AG04450 (cell line): Measurements from ENCODE around the gene VSTM2L. TPM values are rescaled to one million over a fixed set of nuclear protein-coding genes. Genes with fewer than 3 reads are reported as not detected.

Experiments used
- CTCF ChIA-PET: fragments of 300-600, 350-600 bp; formaldehyde crosslinking; extraction: SDS; loops from one replicate; lab custom pipeline; 2022; ENCODE audit warnings: antibody characterized with exemption, inconsistent platforms; lab: Charles Lee
- POLR2A ChIA-PET: fragments of 350-600 bp; formaldehyde crosslinking; extraction: SDS; loops from one replicate; lab custom pipeline; 2021; ENCODE audit warnings: antibody characterized with exemption, inconsistent platforms; lab: Yijun Ruan, JAX
- DNase-seq: peaks from one replicate; pipeline ENCODE4 v3.0.0-alpha.2; 2011; ENCODE audit warnings: low read depth, low spot score
- H3K27ac ChIP-seq: one replicate; pipeline ENCODE4 v1.5.1; 2012; ENCODE audit warnings: low read depth, low read length, control low read depth
- H3K27me3 ChIP-seq: one replicate; pipeline ENCODE4 v1.6.0; 2012; ENCODE audit warnings: low read length; ENCODE audit not compliant: control insufficient read depth, insufficient read depth
- H3K4me3 ChIP-seq: 2 replicates; pipeline ENCODE4 v1.5.1; 2011; ENCODE audit warnings: mild to moderate bottlenecking, low read depth, low read length, control low read depth
- H3K9me3 ChIP-seq: 2 replicates; pipeline ENCODE4 v1.5.1; 2012; ENCODE audit warnings: low read length; ENCODE audit not compliant: control insufficient read depth, insufficient read depth
- polyA plus RNA-seq: library from polyadenylated mRNA; depleted of rRNA; stranded (reverse); fragments of >200 nt; gene quantifications from 2 replicates; pipeline ENCODE4 v1.2.3, GENCODE V29; 2011
- TF ChIP-seq, protein P1 (sequence below): IDR thresholded peaks from 2 replicates; pipeline ENCODE4 v1.5.1; 2011; ENCODE audit warnings: low read depth, low read length, control low read depth, inconsistent platforms

The VSTM2L gene
- polyA plus RNA-seq, 1 experiment = 0.25 TPM

DNA sequence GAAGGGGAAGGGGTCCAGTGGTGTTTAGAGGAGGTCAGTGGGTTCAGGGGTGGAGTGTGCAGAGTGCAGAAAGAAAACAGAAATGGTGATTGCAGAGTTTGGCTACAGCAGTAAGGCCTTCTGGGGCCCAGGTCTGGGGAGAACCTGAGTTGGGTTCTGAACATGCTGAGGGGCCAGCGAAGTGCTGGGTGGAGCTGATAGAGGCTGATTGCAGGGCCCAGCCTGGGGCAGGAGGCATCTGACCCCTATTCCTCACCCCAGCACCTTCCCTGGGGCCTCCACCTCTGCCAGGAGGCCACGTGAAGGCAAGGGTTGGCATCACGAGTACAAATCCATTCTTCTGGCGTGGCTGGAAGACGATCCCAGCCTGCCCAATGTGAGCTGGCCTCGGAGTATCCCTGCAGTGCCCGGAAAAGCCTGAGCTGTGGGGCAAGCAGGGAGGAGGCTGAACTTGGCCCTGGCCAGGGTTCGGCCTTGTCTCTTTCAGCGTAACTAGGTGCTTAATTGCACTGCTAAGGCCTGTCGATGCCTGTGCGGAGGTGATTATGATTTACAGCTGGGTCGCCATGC is 35.3 kb downstream of the VSTM2L start:
- Histone ChIP-seq H3K27me3 (peaks cover 18% of the 10 kb centered on the region), H3K9me3 (no peaks in the 10 kb centered on the region; the same call in 1 of the 2 replicates), H3K27ac (no peak overlapping the region), H3K4me3 (no peak overlapping the region)
- ChIA-PET CTCF (interaction anchor here (0.5 kb wide), 1 partner anchor 54 kb away, joined by 4 read pairs; no protein-coding TSS in a partner anchor), POLR2A (no interaction called here)
- DNase-seq = no peak
- TF ChIP-seq, protein P1, sequence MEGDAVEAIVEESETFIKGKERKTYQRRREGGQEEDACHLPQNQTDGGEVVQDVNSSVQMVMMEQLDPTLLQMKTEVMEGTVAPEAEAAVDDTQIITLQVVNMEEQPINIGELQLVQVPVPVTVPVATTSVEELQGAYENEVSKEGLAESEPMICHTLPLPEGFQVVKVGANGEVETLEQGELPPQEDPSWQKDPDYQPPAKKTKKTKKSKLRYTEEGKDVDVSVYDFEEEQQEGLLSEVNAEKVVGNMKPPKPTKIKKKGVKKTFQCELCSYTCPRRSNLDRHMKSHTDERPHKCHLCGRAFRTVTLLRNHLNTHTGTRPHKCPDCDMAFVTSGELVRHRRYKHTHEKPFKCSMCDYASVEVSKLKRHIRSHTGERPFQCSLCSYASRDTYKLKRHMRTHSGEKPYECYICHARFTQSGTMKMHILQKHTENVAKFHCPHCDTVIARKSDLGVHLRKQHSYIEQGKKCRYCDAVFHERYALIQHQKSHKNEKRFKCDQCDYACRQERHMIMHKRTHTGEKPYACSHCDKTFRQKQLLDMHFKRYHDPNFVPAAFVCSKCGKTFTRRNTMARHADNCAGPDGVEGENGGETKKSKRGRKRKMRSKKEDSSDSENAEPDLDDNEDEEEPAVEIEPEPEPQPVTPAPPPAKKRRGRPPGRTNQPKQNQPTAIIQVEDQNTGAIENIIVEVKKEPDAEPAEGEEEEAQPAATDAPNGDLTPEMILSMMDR = no peak

DNA sequence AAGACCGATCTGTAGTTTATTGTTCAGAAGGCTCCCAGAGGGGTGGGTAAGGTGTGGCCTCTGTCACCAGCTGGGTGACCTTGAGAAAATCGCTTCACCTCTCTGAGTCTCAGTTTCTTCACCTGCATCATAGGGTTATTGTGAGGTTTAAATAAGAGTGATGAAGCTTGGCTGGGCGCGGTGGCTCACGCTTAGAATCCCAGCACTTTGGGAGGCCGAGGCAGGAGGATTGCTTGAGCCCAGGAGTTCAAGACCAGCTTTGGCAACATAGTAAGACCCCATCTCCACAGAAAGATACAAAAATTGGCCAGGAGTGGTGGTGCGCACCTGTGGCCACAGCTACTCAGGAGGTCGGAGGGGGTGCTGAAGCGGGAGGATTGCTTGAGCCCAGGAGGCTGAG is 36.0 kb downstream of the VSTM2L start:
- no peak for DNase-seq

DNA sequence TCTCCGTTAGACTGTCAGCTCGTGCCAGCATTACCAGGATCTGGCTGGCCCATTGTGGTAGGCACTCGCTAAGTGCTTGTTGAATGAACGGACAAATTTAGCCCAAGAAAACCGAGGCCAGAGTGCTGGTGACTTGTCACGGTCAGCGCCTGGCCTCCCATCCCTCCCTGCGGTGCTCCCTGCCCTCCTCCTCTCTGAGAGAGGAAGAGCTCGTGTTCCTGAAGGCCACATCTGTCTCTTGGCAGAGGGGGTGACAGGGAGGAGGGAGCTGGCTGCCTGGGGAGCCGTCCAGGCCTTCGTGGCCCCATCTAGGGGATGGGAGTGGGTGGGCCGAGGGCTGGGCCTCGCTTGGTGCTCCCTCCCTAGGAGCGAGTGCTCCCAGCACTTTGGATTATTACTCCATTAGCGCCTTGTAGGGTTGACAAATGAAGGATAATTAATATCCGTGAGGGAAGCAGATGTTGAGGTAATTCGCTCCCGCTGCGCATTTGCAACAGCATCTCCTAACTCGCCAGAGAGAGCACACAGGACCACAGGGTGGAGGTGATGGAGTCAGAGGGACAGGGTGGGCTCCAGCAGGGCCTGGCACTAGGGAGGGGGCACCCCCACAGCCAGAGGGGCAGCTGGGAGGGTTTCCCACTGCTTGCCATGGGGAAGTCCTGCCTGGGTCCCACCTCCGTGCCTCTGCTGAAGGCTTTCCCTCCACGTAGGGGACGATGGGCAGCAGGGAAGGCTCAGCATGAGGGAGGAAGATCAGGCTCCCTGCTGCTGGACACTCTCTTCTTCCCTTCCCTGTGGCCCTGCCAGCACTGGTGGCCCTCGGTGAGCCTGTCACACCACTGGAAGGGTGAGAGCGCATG is 37.0 kb downstream of the VSTM2L start:
- POLR2A ChIA-PET = interaction anchor here (0.5 kb wide), 1 partner anchor 11 kb away, joined by 4 read pairs; no protein-coding TSS in a partner anchor
- no peak for DNase-seq

More for the DNA sequence above, 36.0 kb downstream of the VSTM2L start:
- Histone ChIP-seq H3K27ac (no peak overlapping the region), H3K27me3 (peaks cover 18% of the 10 kb centered on the region), H3K4me3 (no peak overlapping the region), H3K9me3 (no peaks in the 10 kb centered on the region; the same call in 1 of the 2 replicates)
- CTCF ChIA-PET = no interaction called here
- TF ChIP-seq, protein P1 = no peak
- POLR2A ChIA-PET = no interaction called here

DNA sequence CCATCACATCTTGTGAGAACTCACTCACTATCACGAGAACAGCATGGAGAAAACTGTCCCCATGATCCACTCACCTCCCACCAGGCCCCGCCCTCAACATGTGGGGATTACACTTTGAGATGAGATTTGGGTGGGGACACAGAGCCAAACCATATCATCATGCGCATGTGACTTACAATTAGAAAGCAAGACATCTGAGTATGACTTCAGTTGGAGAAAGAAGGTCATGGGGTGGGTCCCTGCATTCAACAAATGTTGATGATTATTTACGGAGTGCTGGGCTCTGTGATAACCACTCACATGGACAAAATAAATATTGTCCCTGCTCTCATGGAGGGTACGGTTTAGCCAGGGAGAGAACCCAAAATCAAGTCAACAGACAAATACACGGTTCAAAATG is 37.9 kb downstream of the VSTM2L start:
- peaks cover 15% of the 10 kb centered on the region for H3K27me3 ChIP-seq
- no peaks in the 10 kb centered on the region; the same call in 1 of the 2 replicates for H3K9me3 ChIP-seq
- TF ChIP-seq, protein P1 = no peak
- DNase-seq = no peak
- H3K27ac ChIP-seq = no peak overlapping the region
- CTCF ChIA-PET = no interaction called here
- POLR2A ChIA-PET = no interaction called here
- no peak overlapping the region for H3K4me3 ChIP-seq

More for the DNA sequence above, 37.0 kb downstream of the VSTM2L start:
- CTCF ChIA-PET = no interaction called here
- H3K4me3 ChIP-seq = no peak overlapping the region
- H3K27me3 ChIP-seq = peaks cover 13% of the 10 kb centered on the region
- no peak overlapping the region for H3K27ac ChIP-seq
- H3K9me3 ChIP-seq = no peaks in the 10 kb centered on the region; the same call in 1 of the 2 replicates
- TF ChIP-seq, protein P1 = no peak

DNA sequence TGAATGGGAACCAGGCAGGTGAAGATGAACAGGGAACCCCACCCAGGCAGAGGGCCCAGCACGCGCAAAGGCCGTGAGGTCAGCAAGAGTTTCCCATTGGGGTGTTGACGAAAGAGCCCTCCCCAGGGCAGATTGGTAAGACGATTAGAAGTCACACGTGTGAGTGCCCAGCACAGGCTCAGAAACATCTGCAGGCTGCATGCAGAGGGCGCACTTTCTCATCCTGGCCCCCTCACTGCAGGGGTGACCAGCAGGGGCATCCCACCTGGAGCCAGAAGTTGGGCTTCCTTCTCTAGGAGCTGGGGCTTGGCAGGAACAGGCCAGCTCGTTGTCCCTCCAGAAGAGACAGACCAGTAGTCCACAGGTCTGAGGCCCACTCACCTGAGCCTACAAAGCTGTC is 38.4 kb downstream of the VSTM2L start:
- no peak for DNase-seq
- Histone ChIP-seq H3K27ac (no peak overlapping the region), H3K9me3 (no peaks in the 10 kb centered on the region; the same call in 1 of the 2 replicates), H3K27me3 (peaks cover 15% of the 10 kb centered on the region), H3K4me3 (no peak overlapping the region)
- ChIA-PET POLR2A (no interaction called here), CTCF (no interaction called here)
- TF ChIP-seq, protein P1 = peak; percentile 28
